Neural crest cell (in vitro differentiated cells): ENCODE measurements around the gene DNASE1L3. TPM values are rescaled to one million over a fixed set of nuclear protein-coding genes. Genes with fewer than 3 reads are reported as not detected.

Experiments used
- DNase-seq: peaks from one replicate; pipeline ENCODE4 v3.0.0; 2021; ENCODE audit warnings: low read depth, mixed read lengths, low spot score
- H3K27ac Mint-ChIP-seq: one replicate; pipeline ENCODE4 v1.8.0; 2021; ENCODE audit warnings: mild to moderate bottlenecking, mixed read lengths; ENCODE audit not compliant: unreplicated experiment
- H3K27me3 Mint-ChIP-seq: 2 replicates; pipeline ENCODE4 v1.8.0; 2021; ENCODE audit warnings: low read depth, mild to moderate bottlenecking, mixed read lengths
- H3K36me3 Mint-ChIP-seq: 2 replicates; pipeline ENCODE4 v1.8.0; 2021; ENCODE audit warnings: low read depth, mild to moderate bottlenecking, mixed read lengths
- H3K4me1 Mint-ChIP-seq: 2 replicates; pipeline ENCODE4 v1.8.0; 2021; ENCODE audit warnings: mixed read lengths
- H3K4me3 Mint-ChIP-seq: one replicate; pipeline ENCODE4 v1.8.0; 2021; ENCODE audit warnings: mild to moderate bottlenecking, mixed read lengths
- H3K9me3 Mint-ChIP-seq: 2 replicates; pipeline ENCODE4 v1.8.0; 2021; ENCODE audit warnings: mixed read lengths
- total RNA-seq: library from RNA; stranded (reverse); gene quantifications from 2 replicates; pipeline ENCODE4 v1.2.1, GENCODE V29; 2021
- TF ChIP-seq, protein P1 (sequence below): fragments of 200-600 bp; sonication (generic); conservative IDR thresholded peaks from 2 replicates; pipeline ENCODE4 v1.5.0; 2021; ENCODE audit warnings: antibody characterized with exemption, mild to moderate bottlenecking

DNASE1L3 gene
- total RNA-seq, 1 donor from 2014 or later, result not detected

DNA sequence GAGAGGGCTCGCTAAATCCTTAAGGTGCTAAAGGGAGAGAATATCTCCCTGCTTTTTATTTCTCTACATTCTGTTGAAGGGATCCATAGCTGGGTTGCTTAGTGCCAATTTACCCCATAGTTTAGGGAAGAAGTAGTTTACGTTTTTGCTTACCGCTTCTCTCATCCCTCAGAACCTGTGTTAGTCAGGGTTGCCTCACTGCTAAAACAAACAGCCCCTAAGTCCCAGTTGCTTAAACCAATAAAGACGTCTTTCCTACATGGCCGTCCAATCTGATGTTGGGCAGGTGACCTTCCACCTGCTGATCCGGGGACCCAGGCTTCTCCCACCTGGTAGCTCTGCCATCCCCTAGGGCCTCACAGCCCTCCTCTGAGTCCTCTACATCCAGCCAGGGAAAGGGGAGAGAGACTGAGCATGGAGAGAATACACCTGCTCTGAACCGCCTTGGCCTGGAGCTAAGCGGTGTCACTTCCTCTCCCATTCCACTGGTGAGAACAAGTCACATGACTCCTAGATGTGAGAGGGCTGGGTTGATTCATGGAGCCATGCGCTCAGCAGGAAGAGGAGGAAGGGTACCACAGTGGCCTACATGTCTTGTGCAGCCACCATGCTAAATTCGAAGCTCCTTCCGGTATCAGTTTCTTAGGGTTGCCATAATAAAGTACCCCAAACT, 26.3 kb downstream of the DNASE1L3 start:
- Mint-ChIP-seq H3K27me3 (peaks cover 7% of the 10 kb centered on the region), H3K4me3 (no peak overlapping the region), H3K9me3 (no peaks in the 10 kb centered on the region), H3K27ac (no peak overlapping the region), H3K36me3 (no peaks in the 10 kb centered on the region), H3K4me1 (peaks cover 17% of the 10 kb centered on the region)
- TF ChIP-seq, protein P1, sequence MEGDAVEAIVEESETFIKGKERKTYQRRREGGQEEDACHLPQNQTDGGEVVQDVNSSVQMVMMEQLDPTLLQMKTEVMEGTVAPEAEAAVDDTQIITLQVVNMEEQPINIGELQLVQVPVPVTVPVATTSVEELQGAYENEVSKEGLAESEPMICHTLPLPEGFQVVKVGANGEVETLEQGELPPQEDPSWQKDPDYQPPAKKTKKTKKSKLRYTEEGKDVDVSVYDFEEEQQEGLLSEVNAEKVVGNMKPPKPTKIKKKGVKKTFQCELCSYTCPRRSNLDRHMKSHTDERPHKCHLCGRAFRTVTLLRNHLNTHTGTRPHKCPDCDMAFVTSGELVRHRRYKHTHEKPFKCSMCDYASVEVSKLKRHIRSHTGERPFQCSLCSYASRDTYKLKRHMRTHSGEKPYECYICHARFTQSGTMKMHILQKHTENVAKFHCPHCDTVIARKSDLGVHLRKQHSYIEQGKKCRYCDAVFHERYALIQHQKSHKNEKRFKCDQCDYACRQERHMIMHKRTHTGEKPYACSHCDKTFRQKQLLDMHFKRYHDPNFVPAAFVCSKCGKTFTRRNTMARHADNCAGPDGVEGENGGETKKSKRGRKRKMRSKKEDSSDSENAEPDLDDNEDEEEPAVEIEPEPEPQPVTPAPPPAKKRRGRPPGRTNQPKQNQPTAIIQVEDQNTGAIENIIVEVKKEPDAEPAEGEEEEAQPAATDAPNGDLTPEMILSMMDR, result no peak
- DNase-seq, result no peak

- H3K27me3 Mint-ChIP-seq, result peaks cover 7% of the 10 kb centered on the region
- no peak for DNase-seq
- TF ChIP-seq, protein P1, result no peak
- no peaks in the 10 kb centered on the region for H3K36me3 Mint-ChIP-seq
- H3K4me3 Mint-ChIP-seq, result no peak overlapping the region
- no peaks in the 10 kb centered on the region for H3K9me3 Mint-ChIP-seq
- no peak overlapping the region for H3K27ac Mint-ChIP-seq
- H3K4me1 Mint-ChIP-seq, result peaks cover 11% of the 10 kb centered on the region
Observed at GRCh38 chr3:58183891-58184290, 26.9 kb downstream of the DNASE1L3 start.

DNA sequence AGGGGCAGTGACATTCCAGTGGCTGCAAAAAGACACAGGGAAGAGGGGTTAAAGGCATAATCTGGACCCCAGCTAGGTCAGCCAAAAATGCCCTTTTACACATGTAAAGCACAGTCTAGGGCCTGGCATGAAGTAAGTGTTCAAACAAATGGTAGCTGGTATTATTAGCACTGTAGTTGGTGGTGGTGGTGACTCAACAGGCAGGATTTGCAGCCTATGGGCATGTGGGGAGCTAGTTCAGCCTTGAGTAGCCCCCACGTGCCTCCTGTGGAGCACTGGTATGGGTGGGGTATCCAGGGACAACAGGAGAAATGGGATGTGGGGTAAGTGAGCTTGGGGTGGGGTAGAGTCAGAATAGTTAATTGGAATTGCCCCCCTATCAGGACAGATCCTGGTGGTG, 27.6 kb downstream of the DNASE1L3 start:
- Mint-ChIP-seq H3K27ac (no peak overlapping the region), H3K9me3 (no peaks in the 10 kb centered on the region), H3K36me3 (no peaks in the 10 kb centered on the region), H3K4me3 (no peak overlapping the region), H3K27me3 (peaks cover 8% of the 10 kb centered on the region), H3K4me1 (peaks cover 4% of the 10 kb centered on the region)
- DNase-seq, result no peak
- TF ChIP-seq, protein P1, result no peak

DNA sequence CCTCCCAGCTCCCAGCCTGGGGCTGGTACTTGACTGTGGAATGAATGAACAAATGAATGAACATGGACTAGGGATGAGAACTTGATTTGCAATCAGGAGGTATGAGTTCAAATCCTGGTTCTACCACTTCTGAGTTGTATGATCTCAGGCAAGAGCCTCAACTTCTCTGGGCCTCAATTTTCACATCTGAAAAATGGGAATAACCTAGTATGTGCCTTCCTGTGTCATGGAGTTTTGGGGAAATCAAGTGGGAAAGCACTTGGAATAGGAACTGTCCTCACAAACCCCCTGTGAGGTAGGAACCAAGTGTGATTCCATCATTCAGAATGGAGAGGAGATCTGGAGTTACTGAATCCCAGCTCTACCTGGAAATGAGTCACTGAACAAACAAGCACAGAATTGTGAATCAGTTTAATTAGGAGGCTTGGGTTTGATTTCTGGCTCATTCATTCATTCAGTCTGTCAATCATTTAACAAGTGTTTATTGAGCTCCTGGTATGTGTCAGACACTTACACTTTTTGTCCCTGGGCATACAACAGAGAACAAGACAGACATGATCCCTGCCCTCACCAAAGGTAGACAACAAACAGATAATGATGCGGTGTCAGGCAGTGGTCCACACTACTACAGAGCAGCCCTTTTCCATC, 29.7 kb downstream of the DNASE1L3 start:
- DNase-seq, result no peak
- no peak overlapping the region for H3K27ac Mint-ChIP-seq
- no peaks in the 10 kb centered on the region for H3K4me1 Mint-ChIP-seq
- H3K4me3 Mint-ChIP-seq, result no peak overlapping the region
- TF ChIP-seq, protein P1, result no peak
- no peaks in the 10 kb centered on the region for H3K36me3 Mint-ChIP-seq
- H3K9me3 Mint-ChIP-seq, result no peaks in the 10 kb centered on the region
- peaks cover 11% of the 10 kb centered on the region for H3K27me3 Mint-ChIP-seq

GRCh38 chr3:58180099-58180880, 30.5 kb downstream of the DNASE1L3 start:
- H3K27me3 Mint-ChIP-seq, result peaks cover 11% of the 10 kb centered on the region
- H3K4me1 Mint-ChIP-seq, result peaks cover 5% of the 10 kb centered on the region
- TF ChIP-seq, protein P1, result no peak
- no peak for DNase-seq
- H3K27ac Mint-ChIP-seq, result no peak overlapping the region
- no peaks in the 10 kb centered on the region for H3K36me3 Mint-ChIP-seq
- no peaks in the 10 kb centered on the region for H3K9me3 Mint-ChIP-seq
- no peak overlapping the region for H3K4me3 Mint-ChIP-seq
